ENCODE data around the gene ZNF346.

ZNF346 gene

GRCh38 chr5:177008716-177009115 lies 13.8 kb upstream of the ZNF346 start:
- no peaks in the 10 kb centered on the region for H3K9me3 ChIP-seq (ENCODE audit: control insufficient read depth, insufficient read depth, low read depth, low read length)
- no peak overlapping the region for H3K4me3 ChIP-seq (ENCODE audit: low read depth, low read length)
- no peaks in the 10 kb centered on the region for H3K36me3 ChIP-seq (ENCODE audit: control insufficient read depth in 2 of 2, insufficient read depth in 1 of 2, low read length in 2 of 2)
- peaks cover 15% of the 10 kb centered on the region for H3K4me1 ChIP-seq (ENCODE audit: control insufficient read depth, insufficient read depth, low read length)
- ChIA-PET CTCF (interaction anchor here (1.5 kb wide), 1 partner anchor 62 kb away, joined by 5 read pairs; no protein-coding TSS in a partner anchor), POLR2A (interaction anchor here (3.6 kb wide), 1 partner anchor 14 kb away, joined by 14 read pairs; the partner anchor contains the start of gene ZNF346)
- no peak for TF ChIP-seq ZNF292 (tag by site-specific recombination; IDR thresholded peaks at IDR 0.05; ENCODE audit: borderline replicate concordance, low read depth)
- no peak for TF ChIP-seq ZFP69B (tag by site-specific recombination; IDR thresholded peaks at IDR 0.05)
- TF ChIP-seq ZNF837 (tag by site-specific recombination; IDR thresholded peaks at IDR 0.05): no peak
- TF ChIP-seq TSHZ1 (tag by site-specific recombination; IDR thresholded peaks at IDR 0.05; ENCODE audit: borderline replicate concordance): no peak
- TF ChIP-seq ZNF704 (tag by site-specific recombination; IDR thresholded peaks at IDR 0.05): no peak
- no peak for TF ChIP-seq PRDM2 (tag by site-specific recombination; IDR thresholded peaks at IDR 0.05; ENCODE audit: borderline replicate concordance)
- TF ChIP-seq ZNF121 (tag by site-specific recombination; IDR thresholded peaks at IDR 0.05): no peak
- no peak for TF ChIP-seq ZBTB21 (tag by site-specific recombination; IDR thresholded peaks at IDR 0.05)
- no peak for TF ChIP-seq ZNF311 (tag by site-specific recombination; IDR thresholded peaks at IDR 0.05; ENCODE audit: borderline replicate concordance)
- no peak for TF ChIP-seq HOXD13 (CRISPR knock-in tag; IDR thresholded peaks at IDR 0.05; ENCODE audit: borderline replicate concordance)
- no peak for TF ChIP-seq ZNF843 (tag by site-specific recombination; IDR thresholded peaks at IDR 0.05)
- TF ChIP-seq ZNF37A (tag by site-specific recombination; IDR thresholded peaks at IDR 0.05): no peak
- TF ChIP-seq ZEB2 (tag by site-specific recombination; IDR thresholded peaks at IDR 0.05): no peak
- no peak for TF ChIP-seq ZNF501 (tag by site-specific recombination; IDR thresholded peaks at IDR 0.05)
- no peak for TF ChIP-seq PBX3 (CRISPR knock-in tag; IDR thresholded peaks at IDR 0.05)
- no peak for TF ChIP-seq ZNF16 (tag by site-specific recombination; IDR thresholded peaks at IDR 0.05; ENCODE audit: low read depth)
- no peak for TF ChIP-seq ZNF416 (tag by site-specific recombination; IDR thresholded peaks at IDR 0.05)
- H3K27ac ChIP-seq (ENCODE audit: extremely low read depth, low read depth, low read length): no peak overlapping the region

Measured in HEK293 (cell line).